Mucosa of rectum (tissue), 2 donors: ENCODE data around the gene MTHFS.
"Not testable (repeated sequence)": the region's sequence is repeated elsewhere in the genome, so short reads cannot be mapped to it uniquely, and the experiment has no call there.

ENCODE experiments used
- H3K27ac ChIP-seq, 2 donors: one replicate each; pipeline ENCODE4 v1.7.0; 2013; ENCODE audit warnings: inconsistent platforms in 2 of 2, low read depth in 2 of 2, low read length in 2 of 2
- H3K27me3 ChIP-seq, 2 donors: one replicate each; pipeline ENCODE4 v1.7.0; 2013; ENCODE audit warnings: low read length in 2 of 2; ENCODE audit not compliant: control insufficient read depth in 2 of 2, insufficient read depth in 2 of 2
- H3K36me3 ChIP-seq, 2 donors: one replicate each; pipeline ENCODE4 v1.7.0; 2013; ENCODE audit warnings: low read length in 2 of 2; ENCODE audit not compliant: control insufficient read depth in 2 of 2, insufficient read depth in 2 of 2
- H3K4me1 ChIP-seq, 2 donors: one replicate each; pipeline ENCODE4 v1.7.0; 2013; ENCODE audit warnings: low read length in 2 of 2, mild to moderate bottlenecking in 1 of 2; ENCODE audit not compliant: control insufficient read depth in 2 of 2, insufficient read depth in 2 of 2
- H3K4me3 ChIP-seq, 2 donors: one replicate each; pipeline ENCODE4 v1.7.0; 2013; ENCODE audit warnings: low read length in 2 of 2
- H3K9ac ChIP-seq, 2 donors: one replicate each; pipeline ENCODE4 v1.7.0; 2013; ENCODE audit warnings: low read length in 2 of 2, low read depth in 1 of 2, mild to moderate bottlenecking in 1 of 2
- H3K9me3 ChIP-seq, 2 donors: one replicate each; pipeline ENCODE4 v1.7.0; 2013; ENCODE audit warnings: low read length in 2 of 2; ENCODE audit not compliant: control insufficient read depth in 2 of 2
- donor health status: healthy.
- donor health status: Normal muscosa, but diverticular disease.

Gene MTHFS

GRCh38 chr15:79896634-79897379 is at the start of gene MTHFS:
Gene MTHFS (minus strand): TSS chr15:79897014. CDS start chr15:79896988, 26 bp downstream.
- Histone ChIP-seq H3K4me1 (peaks cover 3 to 10% of the 10 kb centered on the region in 2 donors), H3K36me3 (no peaks in the 10 kb centered on the region), H3K9me3 (no peaks in the 10 kb centered on the region), H3K27ac (peak within 1 kb of the TSS; percentile 94 to 97), H3K27me3 (no peaks in the 10 kb centered on the region), H3K9ac (peak within 1 kb of the TSS; percentile 91 to 93), H3K4me3 (peak within 1 kb of the TSS; percentile 93 to 94)

GRCh38 chr15:79944622-79945021 is 47.8 kb upstream of the MTHFS start:
- H3K9me3 ChIP-seq: no peaks in the 10 kb centered on the region
- no peak overlapping the region for H3K4me3 ChIP-seq
- H3K36me3 ChIP-seq: no peaks in the 10 kb centered on the region
- H3K27me3 ChIP-seq: no peaks in the 10 kb centered on the region
- no peak overlapping the region for H3K27ac ChIP-seq
- no peaks in the 10 kb centered on the region for H3K4me1 ChIP-seq
- no peak overlapping the region for H3K9ac ChIP-seq

DNA sequence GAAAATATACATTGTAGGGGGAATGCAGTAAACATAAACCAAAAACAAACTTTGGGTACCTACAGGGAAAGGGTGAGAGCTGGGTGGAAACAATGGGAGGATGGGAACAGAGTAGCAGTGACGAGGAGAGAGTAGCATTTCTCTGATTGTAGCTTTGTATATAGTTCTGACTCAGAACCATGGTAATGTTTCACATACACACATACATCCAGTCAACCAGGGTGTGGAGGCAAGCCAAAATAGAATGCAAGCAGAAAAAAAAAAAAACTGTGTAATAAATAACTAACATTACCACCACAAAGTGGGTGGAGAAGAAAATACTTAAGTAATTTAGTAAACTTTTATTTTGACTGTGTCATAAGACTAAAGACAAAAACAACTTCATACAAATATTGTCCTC is 47.0 kb upstream of the MTHFS start:
- no peaks in the 10 kb centered on the region for H3K9me3 ChIP-seq
- H3K36me3 ChIP-seq: no peaks in the 10 kb centered on the region
- H3K4me1 ChIP-seq: no peaks in the 10 kb centered on the region
- H3K9ac ChIP-seq: no peak overlapping the region
- no peak overlapping the region for H3K4me3 ChIP-seq
- no peaks in the 10 kb centered on the region for H3K27me3 ChIP-seq
- no peak overlapping the region for H3K27ac ChIP-seq

GRCh38 chr15:79942741-79943481 is 46.1 kb upstream of the MTHFS start:
- Histone ChIP-seq H3K27me3 (no peaks in the 10 kb centered on the region), H3K9me3 (no peaks in the 10 kb centered on the region), H3K4me3 (no peak overlapping the region), H3K36me3 (no peaks in the 10 kb centered on the region), H3K27ac (no peak overlapping the region), H3K9ac (no peak overlapping the region), H3K4me1 (no peaks in the 10 kb centered on the region)

GRCh38 chr15:79939399-79939798 is 42.6 kb upstream of the MTHFS start:
- Histone ChIP-seq H3K4me1 (no peaks in the 10 kb centered on the region), H3K9ac (no peak overlapping the region), H3K4me3 (no peak overlapping the region), H3K27ac (no peak overlapping the region), H3K27me3 (no peaks in the 10 kb centered on the region), H3K36me3 (no peaks in the 10 kb centered on the region), H3K9me3 (no peaks in the 10 kb centered on the region)

GRCh38 chr15:79938143-79938542 is 41.3 kb upstream of the MTHFS start:
- Histone ChIP-seq H3K27me3 (no peaks in the 10 kb centered on the region), H3K9ac (no peak overlapping the region), H3K36me3 (no peaks in the 10 kb centered on the region), H3K9me3 (no peaks in the 10 kb centered on the region), H3K27ac (no peak overlapping the region), H3K4me1 (no peaks in the 10 kb centered on the region), H3K4me3 (no peak overlapping the region)

GRCh38 chr15:79935556-79936201 is 38.9 kb upstream of the MTHFS start:
- H3K4me3 ChIP-seq, H3K36me3 ChIP-seq, H3K9ac ChIP-seq, H3K27ac ChIP-seq, H3K27me3 ChIP-seq, H3K9me3 ChIP-seq, H3K4me1 ChIP-seq: not testable (repeated sequence)

GRCh38 chr15:79933231-79933630 is 36.4 kb upstream of the MTHFS start:
- Histone ChIP-seq H3K9ac (no peak overlapping the region), H3K4me1 (no peaks in the 10 kb centered on the region), H3K36me3 (no peaks in the 10 kb centered on the region), H3K4me3 (no peak overlapping the region), H3K9me3 (no peaks in the 10 kb centered on the region), H3K27me3 (peaks cover 0 to 3% of the 10 kb centered on the region in 2 donors), H3K27ac (no peak overlapping the region)

- Histone ChIP-seq H3K4me1 (no peaks in the 10 kb centered on the region), H3K9ac (no peak overlapping the region), H3K27me3 (peaks cover 0 to 3% of the 10 kb centered on the region in 2 donors), H3K9me3 (no peaks in the 10 kb centered on the region), H3K4me3 (no peak overlapping the region), H3K27ac (no peak overlapping the region), H3K36me3 (no peaks in the 10 kb centered on the region)
Observed at GRCh38 chr15:79932447-79932846, 35.6 kb upstream of the MTHFS start.

DNA sequence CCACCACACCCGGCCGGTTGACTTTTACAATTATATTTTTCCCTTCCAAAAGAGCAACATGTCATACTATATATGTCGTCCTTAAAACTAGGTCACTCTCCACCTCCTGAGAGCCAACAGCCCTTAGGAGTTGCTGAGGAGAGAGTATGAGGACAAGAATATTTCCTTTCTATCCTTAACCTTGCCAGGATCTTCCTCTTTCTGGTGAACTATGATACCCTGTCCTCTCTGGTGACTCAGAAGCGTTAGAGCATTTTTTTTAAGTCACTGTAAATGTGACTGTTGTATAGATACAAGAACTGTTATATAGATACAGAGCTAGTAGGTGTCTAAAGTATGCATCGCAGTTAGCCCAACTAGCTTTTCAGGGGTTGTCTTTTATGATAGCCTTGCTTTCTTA is 33.7 kb upstream of the MTHFS start:
- H3K4me1 ChIP-seq: no peaks in the 10 kb centered on the region
- no peak overlapping the region for H3K27ac ChIP-seq
- H3K27me3 ChIP-seq: peaks cover 0 to 3% of the 10 kb centered on the region in 2 donors
- H3K36me3 ChIP-seq: no peaks in the 10 kb centered on the region
- no peak overlapping the region for H3K9ac ChIP-seq
- no peak overlapping the region for H3K4me3 ChIP-seq
- H3K9me3 ChIP-seq: no peaks in the 10 kb centered on the region
